Measurements from ENCODE around the gene DLG5.

DNA sequence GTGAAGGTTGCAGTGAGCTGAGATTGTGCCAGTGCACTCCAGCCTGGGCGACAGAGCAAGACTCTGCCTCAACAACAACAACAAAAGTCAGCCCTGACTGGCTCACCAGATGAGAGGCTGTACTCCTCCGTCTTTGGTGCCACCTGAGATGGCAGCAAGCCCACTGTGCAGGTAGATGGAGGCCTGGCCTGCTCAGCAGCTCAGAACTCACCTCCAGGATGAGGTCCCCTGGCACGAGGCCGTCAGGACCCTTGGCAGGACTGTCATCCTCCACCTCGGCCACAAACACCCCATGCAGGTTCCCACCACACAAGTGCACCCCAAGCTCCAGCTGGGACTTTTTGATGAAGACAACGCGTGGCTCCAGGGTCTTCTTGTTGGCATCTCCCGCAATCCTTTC is 117.2 kb downstream of the DLG5 start:
- TF ChIP-seq POLR2A (IDR thresholded peaks at IDR 0.05; ENCODE audit: low read length) (no peak), GATA1 (IDR thresholded peaks at IDR 0.05; ENCODE audit: low read depth, low read length) (no peak)

Measured in erythroblast (primary cell).